Adrenal gland (tissue), 12 donors: Measurements from ENCODE around the gene KIFC3. TPM values are rescaled to one million over a fixed set of nuclear protein-coding genes. Genes with fewer than 3 reads are reported as not detected.

Experiments
- DNase-seq, 7 donors: peaks; one replicate each; pipeline ENCODE4 v3.0.0-alpha.2; 2019 to 2020
- H3K27ac ChIP-seq, 5 donors: fragments of 200-600 bp; sonication (generic) in 4 of 5; 1 replicate in 3 of 5; 2 replicates in 2 of 5; pipeline versions ENCODE4 v1.5.1 to v1.8.0; 2016 to 2020; ENCODE audit warnings: mild to moderate bottlenecking in 1 of 5
- H3K27me3 ChIP-seq: fragments of 200-600 bp; 2 replicates; pipeline ENCODE4 v1.8.0; 2021
- H3K36me3 ChIP-seq, 2 donors: fragments of 200-600 bp; replicated peaks in 1 of 2; 1 replicate in 1 of 2; 2 replicates in 1 of 2; pipeline versions ENCODE4 v1.5.1 to v1.8.0; 2018 to 2022
- H3K4me1 ChIP-seq, 2 donors: fragments of 200-600 bp; replicated peaks in 1 of 2; 1 replicate in 1 of 2; 2 replicates in 1 of 2; pipeline versions ENCODE4 v1.5.1 to v1.8.0; 2018 to 2021
- H3K4me3 ChIP-seq, 4 donors: fragments of 200-600 bp; sonication (generic) in 3 of 4; one replicate each; pipeline ENCODE4 v1.5.1; 2016 to 2018
- H3K9me3 ChIP-seq, 3 donors: fragments of 200-600 bp; sonication (generic) in 1 of 3; replicated peaks in 1 of 3; 1 replicate in 2 of 3; 2 replicates in 1 of 3; pipeline versions ENCODE4 v1.5.1 to v1.8.0; 2016 to 2021
- POLR2A ChIP-seq, 2 donors: fragments of 450-650 bp; IDR thresholded peaks; one replicate each; pipeline ENCODE4 v1.6.1; 2017; ENCODE audit warnings: antibody characterized with exemption in 2 of 2, mild to moderate bottlenecking in 2 of 2, moderate library complexity in 1 of 2
- WGBS, 4 donors: extraction: QIAGEN DNeasy Blood & Tissue Kit in 2 of 4; methylation state at CpG; one replicate each; pipeline versions ENCODE4 v1.1.5 to v1.1.7; 2013 to 2017; 5-methylcytosine and 5-hydroxymethylcytosine counted together
- intact Hi-C, 2 donors: fragments of 100-400 bp; cut with DNase I; formaldehyde crosslinking; loops; one replicate each; pipeline versions ENCODE4 v1.14.1 to v1.15.0; 2022 to 2023
- polyA plus RNA-seq, 3 donors: library from polyadenylated mRNA; stranded (reverse); fragments of 200-250 nt in 2 of 3; fragments of 350-450 nt in 1 of 3; fragmentation: Illumina TruSeq in 1 of 3; extraction: RNeasy Lipid Tissue Mini Kit (QIAGEN cat#74804) in 1 of 3; gene quantifications; one replicate each; pipeline ENCODE4 v1.2.3, GENCODE V29; 2013 to 2014
- total RNA-seq, 9 donors: library from RNA; depleted of rRNA in 4 of 9; stranded (reverse); fragments of >200 nt in 4 of 9; fragments of 120-200 nt in 1 of 9; fragmentation: NEBNext Ultra II Directional in 1 of 9; extraction: Animal tissue kit (Norgen Biotek cat#: 25700) in 1 of 9; gene quantifications; one replicate each; pipeline versions ENCODE4 v1.1.0 to v1.2.4, GENCODE V29; 2013 to 2023
- TF ChIP-seq, protein P1 (sequence below), 6 experiments: fragments of 450-650 bp in 4 of 6; fragments of 200-600 bp in 2 of 6; sonication (generic) in 1 of 6; IDR thresholded peaks; 1 replicate in 5 of 6; 2 replicates in 1 of 6; pipeline versions ENCODE4 v1.5.1 to v1.8.0; 2016 to 2021; ENCODE audit warnings: antibody characterized with exemption in 6 of 6, mild to moderate bottlenecking in 2 of 6, moderate library complexity in 1 of 6
- donor health status: healthy with polysubstance abuse.
- donor health status: Bipolar disorder and iron deficiency.
- donor health status: DM: yes; HTN: yes; CAD: no.
- donor health status: DM: no; HTN: no; CAD: no.
- donor health status: DM: no; HTN: no; CAD: no.
- donor health status: DM: yes; HTN: yes; CAD: no.

KIFC3 gene
- total and polyA plus RNA-seq, 12 donors = 15.5 to 130 (median 60.0) TPM

DNA sequence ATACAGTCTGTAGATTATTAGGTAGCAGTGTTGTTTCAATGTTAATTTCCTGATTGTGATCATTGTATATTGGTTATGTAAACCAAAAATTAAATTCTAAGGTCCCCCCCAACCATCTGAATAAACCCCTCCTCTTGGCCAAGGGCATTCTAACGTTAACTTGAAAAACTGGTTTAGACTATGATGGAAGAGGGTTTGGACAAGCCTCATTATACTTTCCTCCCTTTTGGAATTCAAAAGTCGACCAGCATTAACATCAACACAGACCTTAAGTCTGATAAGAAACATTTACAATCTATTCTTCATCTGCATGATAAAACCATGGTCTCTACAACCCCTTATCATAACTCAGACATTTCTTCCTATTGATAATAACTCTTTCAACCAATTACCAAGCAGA lies 20.6 kb upstream of the KIFC3 start:
- Histone ChIP-seq H3K27ac (no peak overlapping the region), H3K9me3 (no peaks in the 10 kb centered on the region), H3K27me3 (no peaks in the 10 kb centered on the region), H3K4me1 (peaks cover 0 to 6% of the 10 kb centered on the region in 2 donors), H3K36me3 (no peaks in the 10 kb centered on the region), H3K4me3 (no peak overlapping the region)
- intact Hi-C loops = no loop called here
- 45 to 67% (median 60%) methylated on average over 2 of the region's 2 CpGs for WGBS, 4 donors
- TF ChIP-seq POLR2A (IDR thresholded peaks at IDR 0.05) = no peak
- TF ChIP-seq, protein P1, sequence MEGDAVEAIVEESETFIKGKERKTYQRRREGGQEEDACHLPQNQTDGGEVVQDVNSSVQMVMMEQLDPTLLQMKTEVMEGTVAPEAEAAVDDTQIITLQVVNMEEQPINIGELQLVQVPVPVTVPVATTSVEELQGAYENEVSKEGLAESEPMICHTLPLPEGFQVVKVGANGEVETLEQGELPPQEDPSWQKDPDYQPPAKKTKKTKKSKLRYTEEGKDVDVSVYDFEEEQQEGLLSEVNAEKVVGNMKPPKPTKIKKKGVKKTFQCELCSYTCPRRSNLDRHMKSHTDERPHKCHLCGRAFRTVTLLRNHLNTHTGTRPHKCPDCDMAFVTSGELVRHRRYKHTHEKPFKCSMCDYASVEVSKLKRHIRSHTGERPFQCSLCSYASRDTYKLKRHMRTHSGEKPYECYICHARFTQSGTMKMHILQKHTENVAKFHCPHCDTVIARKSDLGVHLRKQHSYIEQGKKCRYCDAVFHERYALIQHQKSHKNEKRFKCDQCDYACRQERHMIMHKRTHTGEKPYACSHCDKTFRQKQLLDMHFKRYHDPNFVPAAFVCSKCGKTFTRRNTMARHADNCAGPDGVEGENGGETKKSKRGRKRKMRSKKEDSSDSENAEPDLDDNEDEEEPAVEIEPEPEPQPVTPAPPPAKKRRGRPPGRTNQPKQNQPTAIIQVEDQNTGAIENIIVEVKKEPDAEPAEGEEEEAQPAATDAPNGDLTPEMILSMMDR (IDR thresholded peaks at IDR 0.05) = no peak
- no peak for DNase-seq

GRCh38 chr16:57822018-57822553 lies 19.8 kb upstream of the KIFC3 start:
- H3K27me3 ChIP-seq = no peaks in the 10 kb centered on the region
- intact Hi-C loops = no loop called here
- no peak for DNase-seq
- peaks cover 0 to 2% of the 10 kb centered on the region in 2 donors for H3K4me1 ChIP-seq
- no peak overlapping the region for H3K4me3 ChIP-seq
- TF ChIP-seq, protein P1 (IDR thresholded peaks at IDR 0.05) = no peak
- TF ChIP-seq POLR2A (IDR thresholded peaks at IDR 0.05) = no peak
- WGBS, 4 donors = 91 to 98% (median 96%) methylated on average over 5 of the region's 5 CpGs
- no peaks in the 10 kb centered on the region for H3K9me3 ChIP-seq
- H3K27ac ChIP-seq = no peak overlapping the region
- H3K36me3 ChIP-seq = no peaks in the 10 kb centered on the region

- WGBS, 4 donors = 76 to 82% (median 76%) methylated on average over 10 of the region's 10 CpGs
Measured at GRCh38 chr16:57821149-57821971, 19.1 kb upstream of the KIFC3 start.

GRCh38 chr16:57818377-57819064 lies 16.2 kb upstream of the KIFC3 start:
- no peak overlapping the region for H3K4me3 ChIP-seq
- no peaks in the 10 kb centered on the region for H3K9me3 ChIP-seq
- H3K36me3 ChIP-seq = no peaks in the 10 kb centered on the region
- no peaks in the 10 kb centered on the region for H3K27me3 ChIP-seq
- 52 to 88% (median 75%) methylated on average over 8 of the region's 8 CpGs for WGBS, 4 donors
- H3K27ac ChIP-seq = no peak overlapping the region
- no peak for TF ChIP-seq POLR2A (IDR thresholded peaks at IDR 0.05)
- TF ChIP-seq, protein P1 (IDR thresholded peaks at IDR 0.05) = no peak
- DNase-seq = no peak
- peaks cover 0 to 14% of the 10 kb centered on the region in 2 donors for H3K4me1 ChIP-seq
- intact Hi-C loops = no loop called here

More at GRCh38 chr16:57821149-57821971, 19.1 kb upstream of the KIFC3 start:
- Histone ChIP-seq H3K9me3 (no peaks in the 10 kb centered on the region), H3K4me1 (peaks cover 0 to 6% of the 10 kb centered on the region in 2 donors), H3K36me3 (no peaks in the 10 kb centered on the region), H3K27me3 (no peaks in the 10 kb centered on the region), H3K27ac (no peak overlapping the region), H3K4me3 (no peak overlapping the region)
- intact Hi-C loops = no loop called here
- no peak for DNase-seq
- TF ChIP-seq, protein P1 (IDR thresholded peaks at IDR 0.05) = no peak
- no peak for TF ChIP-seq POLR2A (IDR thresholded peaks at IDR 0.05)
